Activated T-helper 17 cell treated with anti-CD3 and anti-CD28 coated beads, Interleukin-2, amount 50 U/mL, for 72 hours (primary cell): ENCODE results near the gene ZDHHC17. TPM values are rescaled to one million over a fixed set of nuclear protein-coding genes. Genes with fewer than 3 reads are reported as not detected.

Experiments used
- ATAC-seq: fragments of 150-1000 bp; cut with Tn5 transposase; replicated peaks from 2 replicates; pipeline ENCODE4 v1.10.0; 2021; ENCODE audit warnings: mild to moderate bottlenecking, moderate library complexity
- H3K27ac Mint-ChIP-seq: one replicate; pipeline ENCODE4 v1.8.0; 2022; ENCODE audit warnings: mixed read lengths
- H3K27me3 Mint-ChIP-seq: one replicate; pipeline ENCODE4 v1.8.0; 2022; ENCODE audit warnings: mixed read lengths
- H3K36me3 Mint-ChIP-seq: one replicate; pipeline ENCODE4 v1.8.0; 2022; ENCODE audit warnings: low read depth, mild to moderate bottlenecking, mixed read lengths
- H3K4me1 Mint-ChIP-seq: one replicate; pipeline ENCODE4 v1.8.0; 2022; ENCODE audit warnings: mixed read lengths
- H3K4me3 Mint-ChIP-seq: one replicate; pipeline ENCODE4 v1.8.0; 2022; ENCODE audit warnings: mild to moderate bottlenecking, mixed read lengths
- H3K9me3 Mint-ChIP-seq: one replicate; pipeline ENCODE4 v1.8.0; 2022; ENCODE audit warnings: mixed read lengths
- total RNA-seq, 2 donors: library from RNA; stranded (reverse); gene quantifications; one replicate each; pipeline ENCODE4 v1.2.3, GENCODE V29; 2022

ZDHHC17 gene
- total RNA-seq, 2 donors from 2014 or later, result 26.4 to 48.2 TPM

DNA sequence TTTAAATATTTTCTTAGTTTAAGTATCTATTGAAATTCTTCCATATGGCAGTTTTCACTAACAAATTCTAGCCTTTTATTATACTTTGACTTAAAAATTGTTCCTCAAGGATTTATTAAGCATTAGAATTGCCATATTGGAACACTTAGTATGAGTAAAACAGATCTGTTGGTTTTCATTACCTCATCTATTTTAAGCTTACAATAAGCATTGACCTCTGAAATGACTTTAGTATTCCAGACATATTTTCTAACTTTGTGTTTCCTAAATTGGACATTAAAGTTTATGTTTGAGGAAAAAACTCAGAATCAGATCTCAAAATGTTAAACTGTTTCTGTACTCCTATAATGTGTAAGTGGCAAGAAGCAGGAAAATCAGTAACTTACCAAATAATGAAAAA lies 66.5 kb downstream of the ZDHHC17 start:
- Mint-ChIP-seq H3K27ac (no peak overlapping the region), H3K4me1 (no peaks in the 10 kb centered on the region), H3K36me3 (peaks cover 56% of the 10 kb centered on the region), H3K4me3 (no peak overlapping the region), H3K27me3 (no peaks in the 10 kb centered on the region), H3K9me3 (no peaks in the 10 kb centered on the region)
- ATAC-seq, result no peak

DNA sequence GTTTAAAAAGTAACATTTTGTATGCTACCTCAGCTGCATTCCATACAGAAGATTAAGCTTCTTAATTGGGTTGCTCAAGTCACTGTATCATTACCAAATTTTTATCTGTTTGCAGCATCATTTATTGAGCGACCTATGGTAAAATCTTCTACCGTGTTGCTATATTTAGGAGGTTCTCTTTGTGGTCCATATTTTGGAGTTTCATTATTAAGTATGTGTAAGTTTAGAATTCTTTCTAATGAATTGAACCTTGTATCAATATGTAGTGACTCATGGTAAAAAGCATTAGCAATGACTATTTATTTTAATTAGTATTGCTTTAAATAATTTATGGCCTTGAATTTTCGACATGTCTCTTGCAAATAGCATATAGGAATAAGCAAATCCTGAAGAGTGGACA lies 72.7 kb downstream of the ZDHHC17 start:
- no peak overlapping the region for H3K4me3 Mint-ChIP-seq
- peaks cover 18% of the 10 kb centered on the region for H3K36me3 Mint-ChIP-seq

DNA sequence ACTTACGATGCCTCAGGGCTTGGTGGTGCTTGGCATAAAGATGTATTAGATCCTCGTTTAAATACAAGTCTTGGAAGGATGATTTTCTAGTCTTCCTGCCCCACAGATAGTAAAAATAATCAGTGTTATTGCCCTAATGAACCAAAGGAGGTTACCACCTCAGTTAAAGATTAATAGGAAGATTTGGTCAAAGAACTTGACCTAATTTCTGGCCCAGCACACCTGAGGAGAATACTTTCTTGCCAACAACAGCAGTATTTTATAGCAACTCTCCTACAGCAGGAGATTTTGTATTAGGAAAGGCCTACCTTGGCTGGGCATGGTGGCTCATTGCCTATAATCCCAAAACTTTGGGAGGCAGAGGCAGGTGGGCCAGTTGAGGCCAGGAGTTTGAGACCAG lies 83.3 kb downstream of the ZDHHC17 start:
- H3K4me3 Mint-ChIP-seq, result no peak overlapping the region
- no peak for ATAC-seq
- H3K27me3 Mint-ChIP-seq, result no peaks in the 10 kb centered on the region
- peaks cover 89% of the 10 kb centered on the region for H3K36me3 Mint-ChIP-seq
- no peaks in the 10 kb centered on the region for H3K4me1 Mint-ChIP-seq
- no peaks in the 10 kb centered on the region for H3K9me3 Mint-ChIP-seq
- H3K27ac Mint-ChIP-seq, result no peak overlapping the region

More for the DNA sequence above, 72.7 kb downstream of the ZDHHC17 start:
- H3K4me1 Mint-ChIP-seq, result no peaks in the 10 kb centered on the region
- H3K27me3 Mint-ChIP-seq, result no peaks in the 10 kb centered on the region
- ATAC-seq, result no peak
- H3K9me3 Mint-ChIP-seq, result no peaks in the 10 kb centered on the region
- H3K27ac Mint-ChIP-seq, result no peak overlapping the region

DNA sequence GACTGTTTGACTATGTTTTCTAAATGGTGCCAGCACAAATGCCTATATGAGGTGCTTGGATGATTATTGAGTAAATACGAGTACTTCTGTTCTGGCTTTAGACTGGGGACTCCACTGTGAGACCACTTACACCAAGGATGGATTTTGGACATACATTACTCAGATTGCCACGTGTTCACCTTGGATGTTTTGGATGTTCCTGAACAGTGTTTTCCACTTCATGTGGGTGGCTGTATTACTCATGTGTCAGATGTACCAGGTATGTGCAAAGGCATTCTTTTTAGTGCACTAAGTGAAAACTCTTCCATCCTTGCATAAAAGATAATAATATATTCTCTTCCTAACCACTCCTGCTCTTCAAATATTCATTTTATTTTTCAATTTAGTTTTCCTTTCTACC lies 84.2 kb downstream of the ZDHHC17 start:
- Mint-ChIP-seq H3K4me1 (no peaks in the 10 kb centered on the region), H3K27me3 (no peaks in the 10 kb centered on the region), H3K4me3 (no peak overlapping the region), H3K9me3 (no peaks in the 10 kb centered on the region), H3K27ac (no peak overlapping the region), H3K36me3 (peaks cover 88% of the 10 kb centered on the region)
- no peak for ATAC-seq

DNA sequence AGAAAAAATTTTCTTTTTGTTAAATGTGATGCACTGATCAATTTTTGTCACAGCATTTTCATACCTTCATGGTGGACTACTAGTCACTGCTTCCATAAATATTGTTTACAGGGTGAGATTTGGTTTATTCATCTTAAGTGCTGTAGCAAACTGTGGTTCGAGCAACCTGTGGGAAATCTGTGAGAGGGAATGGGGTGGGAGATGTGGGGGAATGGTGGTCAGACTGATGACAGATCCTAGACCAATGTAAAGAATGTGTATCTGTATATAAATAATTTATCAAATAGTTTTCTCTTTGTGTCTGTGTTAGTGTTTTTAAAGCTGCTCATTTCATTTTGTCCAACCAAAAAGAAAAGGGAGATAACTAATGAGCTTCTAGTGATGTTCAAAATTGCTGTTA lies 88.2 kb downstream of the ZDHHC17 start:
- Mint-ChIP-seq H3K4me3 (no peak overlapping the region), H3K9me3 (no peaks in the 10 kb centered on the region), H3K4me1 (no peaks in the 10 kb centered on the region), H3K27me3 (no peaks in the 10 kb centered on the region), H3K27ac (no peak overlapping the region), H3K36me3 (peaks cover 88% of the 10 kb centered on the region)
- no peak for ATAC-seq

DNA sequence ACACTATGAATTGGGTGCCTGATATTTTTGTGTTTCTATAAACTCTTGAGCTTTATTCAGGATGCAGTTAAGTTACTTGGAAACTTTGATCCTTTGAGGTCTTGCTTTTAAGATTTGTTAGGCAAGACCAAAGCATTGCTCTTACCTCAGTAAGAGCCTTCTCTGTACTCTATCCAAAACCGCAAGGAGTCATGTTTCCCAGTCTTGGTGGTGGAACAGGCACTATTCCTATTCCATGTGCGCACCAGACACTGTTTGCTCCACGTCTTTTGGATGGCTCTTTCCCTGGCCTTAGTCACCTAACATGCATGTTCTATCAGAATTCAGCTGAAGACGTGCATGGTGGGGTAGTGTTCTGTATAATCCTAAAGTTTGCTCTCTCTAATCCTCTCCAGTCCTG lies 91.4 kb downstream of the ZDHHC17 start:
- H3K36me3 Mint-ChIP-seq, result peaks cover 63% of the 10 kb centered on the region
- ATAC-seq, result no peak
- H3K4me1 Mint-ChIP-seq, result peaks cover 4% of the 10 kb centered on the region
- H3K27me3 Mint-ChIP-seq, result no peaks in the 10 kb centered on the region
- H3K9me3 Mint-ChIP-seq, result no peaks in the 10 kb centered on the region
- no peak overlapping the region for H3K27ac Mint-ChIP-seq
- no peak overlapping the region for H3K4me3 Mint-ChIP-seq

DNA sequence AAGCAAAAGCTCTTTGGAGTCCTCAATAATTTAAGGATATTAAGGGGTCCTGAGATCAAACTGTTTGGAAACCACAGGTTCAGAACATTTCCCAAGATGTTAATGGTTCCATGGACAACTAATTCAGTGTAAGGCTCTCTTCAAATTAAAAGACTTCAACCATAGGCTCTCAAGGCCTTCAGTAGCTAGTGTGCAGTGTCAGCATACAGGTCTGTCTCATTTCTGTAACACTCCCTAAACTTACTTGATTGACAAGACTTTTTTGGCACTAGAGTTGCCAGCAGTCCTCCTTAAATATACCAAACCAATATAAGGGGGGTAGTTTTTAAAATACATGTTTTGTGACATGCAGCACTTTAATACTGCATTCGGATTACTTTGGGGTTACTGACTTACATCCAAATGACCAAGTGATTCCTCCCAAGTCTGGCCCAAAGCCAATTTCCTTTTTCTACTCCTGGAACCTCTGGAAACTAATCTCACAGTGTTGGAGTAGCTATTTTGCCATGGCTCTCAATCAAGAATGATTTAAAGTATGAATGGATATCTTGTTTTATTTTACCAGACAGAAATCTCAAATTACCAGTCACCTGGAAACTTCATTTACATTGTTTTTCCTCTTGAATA lies 92.2 kb downstream of the ZDHHC17 start:
- H3K9me3 Mint-ChIP-seq, result no peaks in the 10 kb centered on the region
- no peak overlapping the region for H3K4me3 Mint-ChIP-seq
- ATAC-seq, result no peak
- H3K4me1 Mint-ChIP-seq, result peaks cover 4% of the 10 kb centered on the region
- H3K27ac Mint-ChIP-seq, result no peak overlapping the region
- peaks cover 54% of the 10 kb centered on the region for H3K36me3 Mint-ChIP-seq
- H3K27me3 Mint-ChIP-seq, result no peaks in the 10 kb centered on the region

DNA sequence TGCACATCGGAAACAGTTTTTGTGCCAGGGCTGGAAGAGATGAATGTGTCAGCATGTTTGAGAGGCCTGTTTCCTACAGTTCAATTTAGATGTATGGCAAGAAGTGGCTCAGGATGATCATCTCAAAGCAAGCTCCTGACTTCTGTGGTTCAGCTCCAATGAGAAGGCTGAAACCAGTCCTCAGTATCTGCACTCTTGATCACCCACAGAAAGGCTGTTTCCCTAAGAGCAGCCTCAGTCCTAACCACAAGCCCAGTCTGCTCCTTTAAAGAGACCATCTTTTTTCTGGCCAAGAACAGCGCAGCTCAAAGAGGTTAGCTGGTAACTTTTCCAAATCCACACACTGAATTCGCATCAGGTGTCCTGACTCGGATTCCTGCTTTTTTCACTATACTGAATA lies 95.7 kb downstream of the ZDHHC17 start:
- Mint-ChIP-seq H3K4me1 (peaks cover 4% of the 10 kb centered on the region), H3K4me3 (no peak overlapping the region), H3K27ac (no peak overlapping the region), H3K9me3 (no peaks in the 10 kb centered on the region), H3K36me3 (peaks cover 27% of the 10 kb centered on the region), H3K27me3 (no peaks in the 10 kb centered on the region)
- no peak for ATAC-seq

DNA sequence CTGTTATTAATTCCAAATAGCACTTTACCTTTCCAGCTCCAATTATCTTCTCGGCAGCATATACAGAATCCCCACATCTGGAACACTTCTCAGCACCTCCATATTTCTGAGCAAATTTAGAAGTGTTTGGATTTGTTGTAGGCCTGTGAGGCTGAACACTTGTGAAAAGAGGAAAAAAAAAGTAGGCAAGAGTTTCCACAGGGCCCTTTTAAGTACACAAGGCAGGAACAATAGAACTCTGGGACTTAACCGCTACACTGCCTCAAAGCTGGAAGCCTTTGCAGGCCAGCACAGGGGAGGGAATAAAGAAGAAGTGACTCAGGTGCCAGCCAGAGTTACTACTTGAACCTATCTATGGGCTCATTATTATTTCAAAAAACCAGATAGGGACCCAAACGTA lies 96.3 kb downstream of the ZDHHC17 start:
- no peak overlapping the region for H3K27ac Mint-ChIP-seq
- H3K36me3 Mint-ChIP-seq, result peaks cover 21% of the 10 kb centered on the region
- H3K27me3 Mint-ChIP-seq, result no peaks in the 10 kb centered on the region
- H3K9me3 Mint-ChIP-seq, result no peaks in the 10 kb centered on the region
- H3K4me1 Mint-ChIP-seq, result peaks cover 4% of the 10 kb centered on the region
- ATAC-seq, result no peak
- H3K4me3 Mint-ChIP-seq, result no peak overlapping the region

DNA sequence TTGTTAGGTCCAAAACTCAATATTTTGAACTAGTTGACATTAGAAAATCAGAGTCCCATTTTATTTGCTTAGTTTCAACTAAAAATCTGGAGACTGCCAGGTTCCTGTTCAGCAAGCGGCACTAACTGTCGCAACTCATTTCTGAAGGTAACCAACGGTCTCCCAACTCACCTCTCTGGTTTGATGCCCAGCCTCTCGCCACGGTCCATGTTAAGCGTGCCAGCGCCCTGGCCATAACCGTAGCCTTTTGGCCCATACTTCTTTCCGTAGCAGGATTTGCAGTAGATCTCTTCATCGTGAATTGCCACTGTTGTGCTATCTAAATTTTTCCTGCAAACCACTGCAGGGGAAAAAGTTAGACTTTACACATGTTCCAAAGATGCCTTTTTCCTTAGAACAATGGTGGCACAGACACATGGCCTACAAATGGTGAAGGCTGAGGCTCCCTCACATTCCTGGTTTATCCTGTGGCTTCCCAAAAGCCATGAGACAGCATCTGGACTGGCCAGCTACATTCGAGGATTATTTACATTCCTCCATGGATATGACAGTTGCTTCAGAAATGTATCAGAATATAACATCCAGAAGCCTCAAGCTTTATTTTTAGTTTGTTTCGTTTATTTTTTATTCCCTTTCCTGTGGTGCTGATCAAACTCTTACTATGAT lies 99.2 kb downstream of the ZDHHC17 start:
- Mint-ChIP-seq H3K4me1 (peaks cover 4% of the 10 kb centered on the region), H3K9me3 (no peaks in the 10 kb centered on the region), H3K36me3 (peaks cover 5% of the 10 kb centered on the region), H3K4me3 (no peak overlapping the region), H3K27me3 (no peaks in the 10 kb centered on the region), H3K27ac (no peak overlapping the region)
- no peak for ATAC-seq

DNA sequence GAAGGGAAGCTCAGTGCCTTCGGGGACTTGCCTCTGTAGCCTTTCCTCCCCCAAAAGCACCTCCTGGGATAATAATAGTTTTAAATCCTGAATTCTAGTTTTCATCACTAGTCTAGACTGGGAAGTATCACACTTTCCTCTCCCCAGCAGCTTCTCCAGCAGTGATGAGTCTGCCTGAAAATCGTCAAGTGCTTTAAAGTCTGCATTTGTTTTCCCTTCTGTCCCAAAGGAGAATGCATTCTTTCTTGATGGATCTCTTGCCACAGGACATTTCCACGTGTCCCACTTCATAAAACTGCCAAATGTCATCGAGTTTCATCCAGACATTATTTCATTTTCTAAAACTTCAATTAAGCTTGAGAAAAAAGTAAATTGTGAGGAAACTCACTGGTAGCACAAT lies 99.9 kb downstream of the ZDHHC17 start:
- peaks cover 3% of the 10 kb centered on the region for H3K4me1 Mint-ChIP-seq
- no peak overlapping the region for H3K4me3 Mint-ChIP-seq
- no peak for ATAC-seq
- H3K9me3 Mint-ChIP-seq, result no peaks in the 10 kb centered on the region
- no peak overlapping the region for H3K27ac Mint-ChIP-seq
- peaks cover 5% of the 10 kb centered on the region for H3K36me3 Mint-ChIP-seq
- H3K27me3 Mint-ChIP-seq, result no peaks in the 10 kb centered on the region

DNA sequence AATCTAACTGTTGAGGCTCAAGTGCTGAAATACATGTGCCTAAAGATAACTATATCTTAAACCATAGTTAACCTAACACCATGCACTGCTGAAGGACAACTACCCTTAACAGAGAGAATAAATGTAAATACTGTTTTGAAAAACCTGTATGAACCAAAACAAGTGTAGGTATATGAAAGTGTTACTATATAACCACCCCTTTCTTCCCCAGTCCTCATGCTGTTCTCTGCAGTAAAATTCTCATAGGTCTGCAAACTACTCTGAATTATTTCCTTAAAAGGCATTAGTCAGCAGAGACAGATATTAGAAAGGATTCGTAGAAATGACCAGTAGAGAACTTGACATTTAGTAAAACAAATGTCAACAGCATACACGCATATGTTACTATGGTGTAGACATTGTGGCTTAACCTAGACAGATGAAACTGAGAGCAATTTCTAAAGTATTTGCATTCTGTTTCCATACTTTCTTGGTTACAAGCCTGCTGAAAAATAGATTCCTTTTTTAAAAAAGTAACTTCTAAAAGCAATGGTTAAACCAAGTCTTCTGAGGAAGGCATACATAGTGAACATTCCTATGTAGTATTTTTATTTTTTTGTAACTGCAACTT lies 101.0 kb downstream of the ZDHHC17 start:
- Mint-ChIP-seq H3K27me3 (no peaks in the 10 kb centered on the region), H3K36me3 (no peaks in the 10 kb centered on the region)
- no peak for ATAC-seq

DNA sequence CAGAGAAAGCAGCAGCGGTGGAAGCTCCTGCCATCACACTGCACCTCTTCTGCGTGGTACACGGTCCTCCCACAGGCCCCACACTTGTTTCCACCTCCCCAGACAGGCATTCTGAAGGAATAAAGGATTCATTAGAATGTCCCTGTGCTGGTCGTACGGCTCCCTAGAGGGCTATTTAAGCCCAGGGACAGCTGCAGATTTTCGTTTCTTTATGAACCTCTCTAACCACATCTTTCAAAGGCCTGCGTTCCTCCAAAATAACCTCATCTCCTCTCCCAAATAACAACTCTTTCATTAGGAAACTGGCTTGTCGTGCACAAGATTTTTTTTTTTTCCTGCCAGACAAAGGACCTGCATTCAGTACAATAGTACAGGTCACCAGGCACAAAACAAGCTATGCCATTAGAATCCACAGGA lies 102.2 kb downstream of the ZDHHC17 start:
- H3K4me1 Mint-ChIP-seq, result no peaks in the 10 kb centered on the region
- H3K27ac Mint-ChIP-seq, result no peak overlapping the region
- no peak for ATAC-seq
- peaks cover 3% of the 10 kb centered on the region for H3K27me3 Mint-ChIP-seq
- no peak overlapping the region for H3K4me3 Mint-ChIP-seq
- no peaks in the 10 kb centered on the region for H3K36me3 Mint-ChIP-seq
- H3K9me3 Mint-ChIP-seq, result no peaks in the 10 kb centered on the region

More for the DNA sequence above, 101.0 kb downstream of the ZDHHC17 start:
- H3K9me3 Mint-ChIP-seq, result no peaks in the 10 kb centered on the region
- H3K4me3 Mint-ChIP-seq, result no peak overlapping the region
- H3K27ac Mint-ChIP-seq, result no peak overlapping the region
- no peaks in the 10 kb centered on the region for H3K4me1 Mint-ChIP-seq

DNA sequence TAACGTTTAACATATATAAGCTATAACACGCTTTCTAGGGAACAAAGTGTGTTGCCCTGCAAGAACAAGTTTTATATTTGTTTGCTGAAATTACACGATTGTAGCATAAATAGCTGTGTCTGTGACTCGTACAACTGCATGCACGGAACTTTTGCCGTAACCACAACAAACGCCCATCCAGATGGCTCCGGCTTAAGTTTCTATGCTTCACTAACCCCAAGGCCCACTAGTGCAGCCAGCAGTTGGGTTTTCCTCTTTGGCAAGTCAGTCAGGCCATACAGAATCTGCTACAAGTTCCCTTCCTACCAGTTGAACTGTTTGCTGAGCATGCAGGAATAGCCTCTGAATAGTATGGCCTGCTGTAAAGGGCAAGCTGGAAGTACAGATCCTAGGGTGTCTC lies 102.8 kb downstream of the ZDHHC17 start:
- no peak for ATAC-seq
- Mint-ChIP-seq H3K27me3 (peaks cover 3% of the 10 kb centered on the region), H3K4me3 (no peak overlapping the region), H3K4me1 (no peaks in the 10 kb centered on the region), H3K36me3 (no peaks in the 10 kb centered on the region), H3K27ac (no peak overlapping the region), H3K9me3 (no peaks in the 10 kb centered on the region)

DNA sequence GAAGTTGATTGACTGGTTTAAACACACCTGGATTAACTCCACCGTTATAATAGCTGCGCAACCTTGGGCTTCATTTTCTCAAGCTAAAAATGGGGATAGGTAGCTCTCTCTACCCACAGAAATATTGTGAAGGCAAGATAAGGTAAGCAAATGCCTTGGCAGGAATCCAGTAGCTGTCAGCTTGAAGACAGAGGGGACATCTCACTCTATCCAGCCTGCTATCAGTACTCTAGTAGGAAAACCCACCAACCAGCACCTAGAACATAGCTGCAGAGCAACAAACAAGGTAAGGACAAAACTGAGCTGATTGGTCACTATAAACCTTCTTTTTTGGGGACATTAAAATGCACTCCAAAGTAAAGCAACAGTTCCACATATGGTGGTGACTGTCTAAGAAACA lies 107.2 kb downstream of the ZDHHC17 start:
- H3K27me3 Mint-ChIP-seq, result peaks cover 31% of the 10 kb centered on the region
- H3K4me3 Mint-ChIP-seq, result no peak overlapping the region
- H3K36me3 Mint-ChIP-seq, result no peaks in the 10 kb centered on the region
- no peak overlapping the region for H3K27ac Mint-ChIP-seq
- H3K4me1 Mint-ChIP-seq, result no peaks in the 10 kb centered on the region
- ATAC-seq, result no peak
- no peaks in the 10 kb centered on the region for H3K9me3 Mint-ChIP-seq
